Measurements from ENCODE around the gene ARHGAP28.

- TF ChIP-seq, protein P1, sequence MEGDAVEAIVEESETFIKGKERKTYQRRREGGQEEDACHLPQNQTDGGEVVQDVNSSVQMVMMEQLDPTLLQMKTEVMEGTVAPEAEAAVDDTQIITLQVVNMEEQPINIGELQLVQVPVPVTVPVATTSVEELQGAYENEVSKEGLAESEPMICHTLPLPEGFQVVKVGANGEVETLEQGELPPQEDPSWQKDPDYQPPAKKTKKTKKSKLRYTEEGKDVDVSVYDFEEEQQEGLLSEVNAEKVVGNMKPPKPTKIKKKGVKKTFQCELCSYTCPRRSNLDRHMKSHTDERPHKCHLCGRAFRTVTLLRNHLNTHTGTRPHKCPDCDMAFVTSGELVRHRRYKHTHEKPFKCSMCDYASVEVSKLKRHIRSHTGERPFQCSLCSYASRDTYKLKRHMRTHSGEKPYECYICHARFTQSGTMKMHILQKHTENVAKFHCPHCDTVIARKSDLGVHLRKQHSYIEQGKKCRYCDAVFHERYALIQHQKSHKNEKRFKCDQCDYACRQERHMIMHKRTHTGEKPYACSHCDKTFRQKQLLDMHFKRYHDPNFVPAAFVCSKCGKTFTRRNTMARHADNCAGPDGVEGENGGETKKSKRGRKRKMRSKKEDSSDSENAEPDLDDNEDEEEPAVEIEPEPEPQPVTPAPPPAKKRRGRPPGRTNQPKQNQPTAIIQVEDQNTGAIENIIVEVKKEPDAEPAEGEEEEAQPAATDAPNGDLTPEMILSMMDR (IDR thresholded peaks at IDR 0.05; ENCODE audit: low read depth, low read length, poor library complexity, severe bottlenecking) = no peak
- TF ChIP-seq EZH2phosphoT487 (IDR thresholded peaks at IDR 0.05; ENCODE audit: borderline replicate concordance, low read length) = no peak
Observed at GRCh38 chr18:6850396-6850795, 120.9 kb downstream of the ARHGAP28 start.
